ENCODE data around the gene ABCB11.

GRCh38 chr2:169001116-169001815, 29.9 kb downstream of the ABCB11 start:
- TF ChIP-seq CTCF (IDR thresholded peaks at IDR 0.05) (no peak), POLR2A (IDR thresholded peaks at IDR 0.05) (no peak)
